ENCODE measurements around the gene SHMT2. TPM values are rescaled to one million over a fixed set of nuclear protein-coding genes. Genes with fewer than 3 reads are reported as not detected.

Gene SHMT2
- total RNA-seq, 1 experiment from 2014 or later: 280 TPM

- Histone ChIP-seq H2AFZ (ENCODE audit: low read depth, low read length, poor library complexity, severe bottlenecking) (no peak overlapping the region), H3K36me3 (ENCODE audit: control insufficient read depth in 1 of 2, insufficient read depth in 2 of 2, low read length in 2 of 2) (peaks cover 0 to 9% of the 10 kb centered on the region in 2 experiments; a peak in 1 of 4 replicates), H3K27me3 (ENCODE audit: insufficient read depth, low read length) (no peaks in the 10 kb centered on the region), H3K79me2 (ENCODE audit: insufficient read depth, low read length) (peaks cover 22% of the 10 kb centered on the region), H3K9ac (ENCODE audit: low read length) (no peak overlapping the region), H3K4me3 (replicated peaks in 1 of 2; ENCODE audit: low read depth in 1 of 2, low read length in 2 of 2) (no peak overlapping the region), H3K9me2 (ENCODE audit: insufficient read depth) (no peaks in the 10 kb centered on the region), H4K20me1 (ENCODE audit: insufficient read depth) (no peaks in the 10 kb centered on the region), H3K4me2 (ENCODE audit: low read length) (no peak overlapping the region), H3K4me1 (ENCODE audit: control insufficient read depth in 1 of 2, insufficient read depth in 2 of 2, low read length in 2 of 2) (peaks cover 6 to 17% of the 10 kb centered on the region in 2 experiments; a peak in 3 of 4 replicates), H3K27ac (ENCODE audit: low read depth, low read length) (no peak overlapping the region), H3K9me3 (ENCODE audit: control insufficient read depth in 1 of 2, insufficient read depth in 1 of 2, low read depth in 1 of 2, low read length in 2 of 2) (no peaks in the 10 kb centered on the region)
- DNase-seq (ENCODE audit: low read depth, low spot score): no peak
- POLR2A ChIA-PET: no interaction called here
- CTCF ChIA-PET: interaction anchor here (1.8 to 2.9 kb wide), 3 partner anchors 12 to 16 kb away, joined by 6 to 9 read pairs (median 8); no protein-coding TSS in a partner anchor
- RAD21 ChIA-PET (ENCODE audit: low non-redundant PET in 1 of 2, low total read pairs in 2 of 2, uncharacterized antibody in 2 of 2, unreplicated experiment in 2 of 2): no interaction called here
- no TSS peak for BruUV-seq (replicated peaks)
- TF ChIP-seq CBX3 (IDR thresholded peaks at IDR 0.05; ENCODE audit: low read depth): no peak
- ATAC-seq: no peak
- intact Hi-C loops (cut with micrococcal nuclease): no loop called here
These were observed 2.8 kb upstream of the SHMT2 start for GRCh38 chr12:57226588-57227314.

GRCh38 chr12:57227315-57228115 lies 2.0 kb upstream of the SHMT2 start:
- BruUV-seq (replicated peaks): no TSS peak
- Histone ChIP-seq H3K36me3 (ENCODE audit: control insufficient read depth in 1 of 2, insufficient read depth in 2 of 2, low read length in 2 of 2) (peaks cover 6 to 17% of the 10 kb centered on the region in 2 experiments; a peak in 2 of 4 replicates), H2AFZ (ENCODE audit: low read depth, low read length, poor library complexity, severe bottlenecking) (no peak overlapping the region), H4K20me1 (ENCODE audit: insufficient read depth) (no peaks in the 10 kb centered on the region), H3K4me2 (ENCODE audit: low read length) (no peak overlapping the region), H3K9me2 (ENCODE audit: insufficient read depth) (no peaks in the 10 kb centered on the region), H3K27me3 (ENCODE audit: insufficient read depth, low read length) (no peaks in the 10 kb centered on the region), H3K9me3 (ENCODE audit: control insufficient read depth in 1 of 2, insufficient read depth in 1 of 2, low read depth in 1 of 2, low read length in 2 of 2) (no peaks in the 10 kb centered on the region), H3K9ac (ENCODE audit: low read length) (no peak overlapping the region), H3K4me1 (ENCODE audit: control insufficient read depth in 1 of 2, insufficient read depth in 2 of 2, low read length in 2 of 2) (peaks cover 6 to 17% of the 10 kb centered on the region in 2 experiments; a peak in 3 of 4 replicates), H3K27ac (ENCODE audit: low read depth, low read length) (no peak overlapping the region), H3K4me3 (replicated peaks in 1 of 2; ENCODE audit: low read depth in 1 of 2, low read length in 2 of 2) (no peak overlapping the region), H3K79me2 (ENCODE audit: insufficient read depth, low read length) (peaks cover 30% of the 10 kb centered on the region)
- ATAC-seq (no peak), DNase-seq (ENCODE audit: low read depth, low spot score) (no peak)
- ChIA-PET RAD21 (ENCODE audit: low non-redundant PET in 1 of 2, low total read pairs in 2 of 2, uncharacterized antibody in 2 of 2, unreplicated experiment in 2 of 2) (no interaction called here), POLR2A (no interaction called here), CTCF (interaction anchor here (1.8 to 2.9 kb wide), 3 partner anchors 12 to 16 kb away, joined by 6 to 9 read pairs (median 8); no protein-coding TSS in a partner anchor)
- intact Hi-C loops (cut with micrococcal nuclease): no loop called here
- no peak for TF ChIP-seq EGR1 (IDR thresholded peaks at IDR 0.05; ENCODE audit: low read depth)
- TF ChIP-seq FOSL1 (IDR thresholded peaks at IDR 0.05; ENCODE audit: low read depth): no peak
- TF ChIP-seq ATF3 (IDR thresholded peaks at IDR 0.05): no peak
- no peak for TF ChIP-seq ELF1 (IDR thresholded peaks at IDR 0.05; ENCODE audit: borderline replicate concordance, low read depth)
- TF ChIP-seq JUND (IDR thresholded peaks at IDR 0.05): no peak
- TF ChIP-seq ZFX (IDR thresholded peaks at IDR 0.05): no peak
- no peak for TF ChIP-seq CEBPB (IDR thresholded peaks at IDR 0.05; ENCODE audit: low read depth)
- TF ChIP-seq POLR2AphosphoS5 (IDR thresholded peaks at IDR 0.05; ENCODE audit: low read depth, low read length): no peak
- no peak for TF ChIP-seq YY1 (IDR thresholded peaks at IDR 0.05; ENCODE audit: extremely low read depth, insufficient replicate concordance, low read depth, low read length)
- TF ChIP-seq EZH2 (IDR thresholded peaks at IDR 0.05): no peak
- no peak for TF ChIP-seq REST (IDR thresholded peaks at IDR 0.05; ENCODE audit: low read depth)
- TF ChIP-seq ZBTB33 (IDR thresholded peaks at IDR 0.05; ENCODE audit: extremely low read depth, insufficient replicate concordance, low read length): no peak
